Upper lobe of left lung (tissue), 6 donors: ENCODE measurements around the gene B4GALT4. TPM values are rescaled to one million over a fixed set of nuclear protein-coding genes. Genes with fewer than 3 reads are reported as not detected.
A peak's percentile ranks its signal among the peaks of the same experiment; 100 is the strongest.

ENCODE experiments used
- ATAC-seq, 2 donors: fragments of 200-7000 bp; cut with Tn5 transposase; one replicate each; pipeline ENCODE4 v1.9.1; 2022; ENCODE audit warnings: mild to moderate bottlenecking in 2 of 2, moderate library complexity in 2 of 2; ENCODE audit not compliant: low FRiP score in 2 of 2
- DNase-seq, 2 donors: peaks; one replicate each; pipeline ENCODE4 v3.0.0-alpha.2; 2019 to 2020
- H3K27ac ChIP-seq, 4 donors: fragments of 200-600 bp; sonication (generic); one replicate each; pipeline ENCODE4 v1.5.1; 2016 to 2019
- H3K27me3 ChIP-seq, 4 donors: fragments of 200-600 bp; sonication (generic); one replicate each; pipeline ENCODE4 v1.5.1; 2017 to 2019
- H3K36me3 ChIP-seq, 4 donors: fragments of 200-600 bp; sonication (generic); one replicate each; pipeline ENCODE4 v1.5.1; 2016 to 2019
- H3K4me1 ChIP-seq, 4 donors: fragments of 200-600 bp; sonication (generic); one replicate each; pipeline ENCODE4 v1.5.1; 2018 to 2019
- H3K4me3 ChIP-seq, 4 donors: fragments of 200-600 bp; sonication (generic); one replicate each; pipeline ENCODE4 v1.5.1; 2017 to 2019; ENCODE audit warnings: mild to moderate bottlenecking in 2 of 4, moderate library complexity in 1 of 4
- H3K9me3 ChIP-seq, 4 donors: fragments of 200-600 bp; sonication (generic); one replicate each; pipeline ENCODE4 v1.5.1; 2018 to 2019
- EP300 ChIP-seq, 4 donors: sonication (generic); formaldehyde crosslinking; IDR thresholded peaks; one replicate each; pipeline ENCODE4 v1.5.1; 2017; ENCODE audit warnings: antibody characterized with exemption in 4 of 4, control low read depth in 2 of 4
- POLR2A ChIP-seq, 4 donors: fragments of 450-650 bp; IDR thresholded peaks; one replicate each; pipeline ENCODE4 v1.5.1; 2016 to 2017; ENCODE audit warnings: antibody characterized with exemption in 4 of 4, mild to moderate bottlenecking in 2 of 4
- POLR2AphosphoS5 ChIP-seq, 2 donors: sonication (generic); formaldehyde crosslinking; IDR thresholded peaks; one replicate each; pipeline ENCODE4 v1.5.1; 2017; ENCODE audit warnings: antibody characterized with exemption in 2 of 2
- WGBS, 2 donors: methylation state at CpG; one replicate each; pipeline ENCODE4 v1.1.5; 2017 to 2018; 5-methylcytosine and 5-hydroxymethylcytosine counted together
- total RNA-seq, 6 donors: library from RNA; depleted of rRNA in 4 of 6; stranded (reverse); fragments of >200 nt in 4 of 6; gene quantifications; one replicate each; pipeline versions ENCODE4 v1.1.0 to v1.2.1, GENCODE V29; 2016 to 2021
- TF ChIP-seq, protein P1 (sequence below), 6 experiments: fragments of 450-650 bp in 4 of 6; fragments of 200-600 bp in 2 of 6; sonication (generic) in 2 of 6; IDR thresholded peaks; one replicate each; pipeline ENCODE4 v1.5.1; 2016 to 2019; ENCODE audit warnings: antibody characterized with exemption in 6 of 6
- donor health status: DM: no; HTN: no; CAD: no; lungs with moderate emphysema.
- donor health status: DM: no; HTN: yes; CAD: no; lungs with severe emphysema.

Gene B4GALT4
- total RNA-seq, 6 donors from 2014 or later, result 7.3 to 24.3 (median 16.6) TPM

DNA sequence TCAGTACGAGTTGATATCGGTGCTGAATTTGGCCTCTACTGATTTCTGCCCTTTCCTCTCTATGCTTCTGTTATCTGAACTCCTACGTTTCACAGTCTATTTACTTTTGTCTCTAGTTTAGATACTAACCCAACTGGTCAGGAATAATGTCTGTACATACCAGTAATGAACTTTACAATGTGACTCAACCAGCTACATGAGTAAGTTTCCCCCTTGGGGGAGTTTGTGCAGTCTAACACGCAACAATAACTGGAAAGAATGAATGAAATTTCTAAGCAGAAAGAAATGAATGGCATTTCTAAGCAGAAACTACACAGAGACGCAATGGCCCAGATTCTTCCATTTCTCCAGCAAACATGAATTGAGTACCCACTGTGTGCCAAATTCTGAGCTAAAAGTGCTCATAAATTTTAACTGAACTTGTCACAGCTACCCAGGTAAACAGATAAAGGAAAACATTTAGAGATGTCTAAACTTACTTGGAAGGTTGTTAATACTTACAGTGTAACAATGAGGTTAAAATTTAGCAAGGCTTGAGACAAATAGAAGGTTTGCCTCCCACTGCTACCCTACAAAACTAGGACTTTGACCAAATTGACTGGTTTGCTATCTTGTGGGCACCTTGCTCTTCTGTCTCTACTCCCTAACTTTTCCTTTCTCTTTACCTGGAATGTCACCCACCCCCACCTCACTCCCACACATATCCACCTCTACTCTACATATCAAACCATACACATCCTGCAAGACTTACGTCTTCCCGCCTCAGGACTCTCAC, 55.7 kb downstream of the B4GALT4 start:
- Histone ChIP-seq H3K36me3 (no peaks in the 10 kb centered on the region), H3K9me3 (no peaks in the 10 kb centered on the region), H3K27me3 (no peaks in the 10 kb centered on the region), H3K4me3 (no peak overlapping the region), H3K4me1 (no peaks in the 10 kb centered on the region), H3K27ac (no peak overlapping the region)
- 78 to 85% methylated on average over 7 of the region's 7 CpGs for WGBS, 2 donors
- ATAC-seq (peak in 1 of 2 donors; percentile 60), DNase-seq (no peak)
- TF ChIP-seq POLR2A (IDR thresholded peaks at IDR 0.05) (no peak), EP300 (IDR thresholded peaks at IDR 0.05) (no peak), POLR2AphosphoS5 (IDR thresholded peaks at IDR 0.05) (no peak)
- TF ChIP-seq, protein P1, sequence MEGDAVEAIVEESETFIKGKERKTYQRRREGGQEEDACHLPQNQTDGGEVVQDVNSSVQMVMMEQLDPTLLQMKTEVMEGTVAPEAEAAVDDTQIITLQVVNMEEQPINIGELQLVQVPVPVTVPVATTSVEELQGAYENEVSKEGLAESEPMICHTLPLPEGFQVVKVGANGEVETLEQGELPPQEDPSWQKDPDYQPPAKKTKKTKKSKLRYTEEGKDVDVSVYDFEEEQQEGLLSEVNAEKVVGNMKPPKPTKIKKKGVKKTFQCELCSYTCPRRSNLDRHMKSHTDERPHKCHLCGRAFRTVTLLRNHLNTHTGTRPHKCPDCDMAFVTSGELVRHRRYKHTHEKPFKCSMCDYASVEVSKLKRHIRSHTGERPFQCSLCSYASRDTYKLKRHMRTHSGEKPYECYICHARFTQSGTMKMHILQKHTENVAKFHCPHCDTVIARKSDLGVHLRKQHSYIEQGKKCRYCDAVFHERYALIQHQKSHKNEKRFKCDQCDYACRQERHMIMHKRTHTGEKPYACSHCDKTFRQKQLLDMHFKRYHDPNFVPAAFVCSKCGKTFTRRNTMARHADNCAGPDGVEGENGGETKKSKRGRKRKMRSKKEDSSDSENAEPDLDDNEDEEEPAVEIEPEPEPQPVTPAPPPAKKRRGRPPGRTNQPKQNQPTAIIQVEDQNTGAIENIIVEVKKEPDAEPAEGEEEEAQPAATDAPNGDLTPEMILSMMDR (IDR thresholded peaks at IDR 0.05), result no peak

DNA sequence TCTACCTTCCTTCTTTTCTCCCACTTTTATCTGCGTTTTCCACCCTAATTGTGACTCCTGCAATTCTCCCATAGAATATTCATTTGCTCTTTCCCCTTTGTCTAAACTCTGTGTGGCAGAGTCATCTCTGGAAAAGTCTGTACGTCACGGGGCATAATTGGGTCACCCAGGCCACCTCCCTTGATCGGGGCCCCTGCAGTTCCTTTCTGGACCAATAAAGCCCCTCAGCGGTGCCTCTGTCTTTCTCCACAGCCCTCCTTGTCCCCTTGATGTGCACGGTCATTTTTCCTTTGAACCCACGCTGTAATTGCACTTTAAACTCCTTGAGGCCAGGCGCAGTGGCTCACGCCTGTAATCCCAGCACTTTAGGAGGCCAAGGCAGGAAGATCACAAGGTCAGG, 56.6 kb downstream of the B4GALT4 start:
- no peaks in the 10 kb centered on the region for H3K9me3 ChIP-seq
- ATAC-seq (no peak), DNase-seq (no peak)
- no peak overlapping the region for H3K4me3 ChIP-seq
- no peaks in the 10 kb centered on the region for H3K4me1 ChIP-seq
- no peak overlapping the region for H3K27ac ChIP-seq
- H3K36me3 ChIP-seq, result no peaks in the 10 kb centered on the region
- H3K27me3 ChIP-seq, result no peaks in the 10 kb centered on the region
- TF ChIP-seq EP300 (IDR thresholded peaks at IDR 0.05) (no peak), POLR2A (IDR thresholded peaks at IDR 0.05) (no peak), POLR2AphosphoS5 (IDR thresholded peaks at IDR 0.05) (no peak)
- TF ChIP-seq, protein P1 (IDR thresholded peaks at IDR 0.05), result no peak
- 76 to 88% methylated on average over 9 of the region's 9 CpGs for WGBS, 2 donors

DNA sequence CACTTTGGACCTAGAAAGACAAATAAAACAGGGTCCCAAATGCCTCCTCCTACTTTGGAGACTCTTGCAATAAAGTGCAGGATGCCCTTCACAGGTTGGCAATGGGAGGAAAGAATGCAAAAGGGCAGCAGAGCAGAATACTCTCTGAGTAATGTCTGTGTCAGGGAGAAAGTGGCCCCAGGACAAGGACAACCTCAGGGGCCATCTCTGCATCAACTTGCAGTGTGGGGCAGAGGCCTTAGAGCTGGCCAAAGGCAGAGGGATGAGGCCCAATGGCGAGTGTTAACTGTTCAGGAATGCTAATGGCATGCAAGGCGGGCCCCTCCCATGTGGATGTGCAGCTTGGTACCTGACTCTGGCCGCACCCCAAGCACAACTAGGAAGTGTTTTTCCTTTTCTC, 58.9 kb downstream of the B4GALT4 start:
- Histone ChIP-seq H3K9me3 (no peaks in the 10 kb centered on the region), H3K36me3 (no peaks in the 10 kb centered on the region), H3K4me3 (no peak overlapping the region), H3K27ac (no peak overlapping the region), H3K27me3 (no peaks in the 10 kb centered on the region), H3K4me1 (no peaks in the 10 kb centered on the region)
- no peak for DNase-seq
- WGBS, 2 donors, result 64 to 83% methylated on average over 3 of the region's 3 CpGs
- no peak for ATAC-seq
- TF ChIP-seq, protein P1 (IDR thresholded peaks at IDR 0.05), result no peak
- TF ChIP-seq POLR2A (IDR thresholded peaks at IDR 0.05), result no peak
- TF ChIP-seq EP300 (IDR thresholded peaks at IDR 0.05), result no peak
- no peak for TF ChIP-seq POLR2AphosphoS5 (IDR thresholded peaks at IDR 0.05)

DNA sequence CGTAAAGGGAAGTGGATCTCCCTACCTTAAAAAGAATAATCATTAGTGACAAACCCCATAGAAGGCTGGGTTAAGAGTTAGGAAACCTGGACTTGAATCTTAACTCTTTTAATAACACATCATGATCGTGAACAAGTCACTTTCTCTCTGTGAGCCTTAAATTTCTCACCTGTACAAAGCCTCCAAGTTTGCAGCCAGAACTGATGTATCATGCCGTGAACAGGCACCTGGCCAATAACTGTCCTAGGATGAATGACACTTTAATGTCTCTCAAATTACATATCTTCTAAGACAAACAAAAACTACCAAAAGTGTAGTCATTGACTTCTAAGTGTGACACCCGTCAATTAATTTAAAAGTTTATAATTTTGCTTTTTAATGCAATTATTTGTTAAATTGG, 63.4 kb downstream of the B4GALT4 start:
- Histone ChIP-seq H3K27ac (no peak overlapping the region), H3K27me3 (no peaks in the 10 kb centered on the region), H3K4me1 (no peaks in the 10 kb centered on the region), H3K9me3 (no peaks in the 10 kb centered on the region), H3K4me3 (no peak overlapping the region), H3K36me3 (no peaks in the 10 kb centered on the region)
- DNase-seq (no peak), ATAC-seq (no peak)
- no peak for TF ChIP-seq POLR2AphosphoS5 (IDR thresholded peaks at IDR 0.05)
- no peak for TF ChIP-seq EP300 (IDR thresholded peaks at IDR 0.05)
- no peak for TF ChIP-seq POLR2A (IDR thresholded peaks at IDR 0.05)
- TF ChIP-seq, protein P1 (IDR thresholded peaks at IDR 0.05), result no peak
- 78 to 79% methylated on average over 4 of the region's 4 CpGs for WGBS, 2 donors

DNA sequence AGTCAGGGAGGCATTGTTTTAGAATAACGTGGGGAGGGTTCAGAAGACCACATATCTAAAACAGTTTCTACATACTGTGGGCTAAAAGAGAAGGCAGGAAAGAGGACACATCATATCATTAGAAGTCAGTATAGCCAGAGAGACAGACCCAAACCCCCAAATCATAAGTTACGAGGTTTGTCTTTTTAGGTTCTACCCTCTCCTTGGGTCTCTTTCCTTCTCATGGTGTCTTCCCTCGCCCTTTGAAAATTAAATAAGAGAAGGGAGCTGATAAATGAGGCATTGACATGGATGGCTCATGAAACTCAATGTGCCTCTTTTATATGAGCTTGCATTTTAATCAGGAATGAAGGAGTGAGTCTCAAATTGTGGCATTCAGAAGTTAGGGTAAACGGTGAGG, 63.9 kb downstream of the B4GALT4 start:
- Histone ChIP-seq H3K4me3 (no peak overlapping the region), H3K27me3 (no peaks in the 10 kb centered on the region), H3K36me3 (no peaks in the 10 kb centered on the region), H3K4me1 (no peaks in the 10 kb centered on the region), H3K9me3 (no peaks in the 10 kb centered on the region), H3K27ac (no peak overlapping the region)
- ATAC-seq (no peak), DNase-seq (no peak)
- TF ChIP-seq POLR2AphosphoS5 (IDR thresholded peaks at IDR 0.05) (no peak), POLR2A (IDR thresholded peaks at IDR 0.05) (no peak)
- TF ChIP-seq, protein P1 (IDR thresholded peaks at IDR 0.05), result no peak
- WGBS, 2 donors, result 70 to 78% methylated on average over 4 of the region's 4 CpGs
